NB4 (cell line): ENCODE results near the gene QDPR.

Experiments used
- MYC ChIP-seq: IDR thresholded peaks from 2 replicates; pipeline ENCODE4 v1.6.1; 2011; ENCODE audit warnings: low read depth, low read length
- POLR2A ChIP-seq: IDR thresholded peaks from 2 replicates; pipeline ENCODE4 v1.6.1; 2011; ENCODE audit warnings: mild to moderate bottlenecking; ENCODE audit not compliant: insufficient read length; ENCODE audit errors: extremely low read depth
- TF ChIP-seq, protein P1 (sequence below): IDR thresholded peaks from one replicate; pipeline ENCODE4 v1.5.1; 2012; ENCODE audit warnings: low read depth, low read length
- TF ChIP-seq, protein P2 (sequence below): IDR thresholded peaks from 2 replicates; pipeline ENCODE4 v1.6.1; 2011; ENCODE audit warnings: low read depth, low read length

DNA sequence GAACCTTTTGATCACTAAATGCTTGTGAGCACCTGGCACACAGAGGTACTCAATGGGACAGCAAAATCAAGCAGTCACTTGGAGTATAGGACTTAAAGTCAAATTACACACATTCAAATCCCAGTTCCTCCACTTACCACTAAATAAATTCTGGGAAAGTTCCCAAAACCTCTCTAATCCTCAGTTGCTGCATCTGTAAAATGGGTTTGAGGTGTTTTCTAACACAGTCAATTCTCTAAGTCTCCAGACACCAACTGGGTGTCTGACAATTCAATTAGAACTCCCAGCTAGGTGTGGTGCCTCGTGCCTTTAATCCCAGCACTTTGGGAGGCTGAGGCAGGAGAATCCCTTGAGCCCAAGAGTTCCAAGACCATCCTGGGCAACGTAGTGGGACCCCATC, 19.0 kb downstream of the QDPR start:
- TF ChIP-seq, protein P1, sequence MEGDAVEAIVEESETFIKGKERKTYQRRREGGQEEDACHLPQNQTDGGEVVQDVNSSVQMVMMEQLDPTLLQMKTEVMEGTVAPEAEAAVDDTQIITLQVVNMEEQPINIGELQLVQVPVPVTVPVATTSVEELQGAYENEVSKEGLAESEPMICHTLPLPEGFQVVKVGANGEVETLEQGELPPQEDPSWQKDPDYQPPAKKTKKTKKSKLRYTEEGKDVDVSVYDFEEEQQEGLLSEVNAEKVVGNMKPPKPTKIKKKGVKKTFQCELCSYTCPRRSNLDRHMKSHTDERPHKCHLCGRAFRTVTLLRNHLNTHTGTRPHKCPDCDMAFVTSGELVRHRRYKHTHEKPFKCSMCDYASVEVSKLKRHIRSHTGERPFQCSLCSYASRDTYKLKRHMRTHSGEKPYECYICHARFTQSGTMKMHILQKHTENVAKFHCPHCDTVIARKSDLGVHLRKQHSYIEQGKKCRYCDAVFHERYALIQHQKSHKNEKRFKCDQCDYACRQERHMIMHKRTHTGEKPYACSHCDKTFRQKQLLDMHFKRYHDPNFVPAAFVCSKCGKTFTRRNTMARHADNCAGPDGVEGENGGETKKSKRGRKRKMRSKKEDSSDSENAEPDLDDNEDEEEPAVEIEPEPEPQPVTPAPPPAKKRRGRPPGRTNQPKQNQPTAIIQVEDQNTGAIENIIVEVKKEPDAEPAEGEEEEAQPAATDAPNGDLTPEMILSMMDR = no peak
- no peak for TF ChIP-seq POLR2A
- TF ChIP-seq MYC = no peak
- TF ChIP-seq, protein P2, sequence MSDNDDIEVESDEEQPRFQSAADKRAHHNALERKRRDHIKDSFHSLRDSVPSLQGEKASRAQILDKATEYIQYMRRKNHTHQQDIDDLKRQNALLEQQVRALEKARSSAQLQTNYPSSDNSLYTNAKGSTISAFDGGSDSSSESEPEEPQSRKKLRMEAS = no peak
